GM21576 (cell line): ENCODE measurements around the gene DDOST.
"Not testable (repeated sequence)": the region's sequence is repeated elsewhere in the genome, so short reads cannot be mapped to it uniquely, and the experiment has no call there.

Experiments
- ATAC-seq: cut with Tn5 transposase; IDR thresholded peaks from one replicate; pipeline ENCODE4 v1.9.1; 2021; ENCODE audit warnings: mild to moderate bottlenecking, moderate library complexity; ENCODE audit not compliant: unreplicated experiment

Gene DDOST

DNA sequence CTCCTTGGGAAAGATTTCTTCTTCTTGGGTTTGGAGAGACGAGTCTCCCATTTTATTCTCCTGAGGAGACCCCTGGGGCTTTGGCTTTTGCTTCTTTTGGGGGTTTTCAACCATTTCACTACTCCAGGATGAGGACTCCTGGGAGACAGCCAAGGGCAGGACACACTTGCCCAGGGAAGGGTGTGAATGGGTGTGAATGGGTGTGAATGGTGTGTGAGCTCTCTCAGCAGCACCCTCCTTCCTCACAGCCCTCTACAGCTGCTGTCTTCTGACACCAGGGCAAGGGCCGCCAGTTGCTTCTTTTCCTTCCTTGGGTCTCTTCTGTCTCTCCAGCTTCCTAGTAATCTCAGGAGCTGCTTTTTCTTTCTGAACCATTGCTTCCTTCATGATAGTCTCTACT, 32.5 kb upstream of the DDOST start:
- no peak for ATAC-seq

DNA sequence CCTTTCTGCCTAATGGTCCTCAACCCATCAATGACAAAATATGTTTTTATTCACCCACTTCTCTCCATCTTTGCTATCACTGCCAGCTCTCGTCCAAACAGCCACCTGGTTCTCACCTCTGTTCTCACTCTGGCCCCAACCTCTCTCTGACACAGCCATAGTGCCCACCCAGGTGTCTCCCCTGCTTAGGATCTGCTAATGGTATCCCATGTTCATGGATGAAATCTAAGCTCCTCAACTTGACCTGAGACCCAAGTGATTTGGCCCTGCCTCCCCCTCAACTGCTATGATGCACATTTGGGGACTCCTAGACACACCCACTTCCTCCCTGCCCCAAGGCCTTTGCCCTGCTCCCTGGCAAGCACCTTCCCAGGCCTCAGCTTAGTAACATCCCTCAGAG, 30.7 kb upstream of the DDOST start:
- ATAC-seq: no peak

DNA sequence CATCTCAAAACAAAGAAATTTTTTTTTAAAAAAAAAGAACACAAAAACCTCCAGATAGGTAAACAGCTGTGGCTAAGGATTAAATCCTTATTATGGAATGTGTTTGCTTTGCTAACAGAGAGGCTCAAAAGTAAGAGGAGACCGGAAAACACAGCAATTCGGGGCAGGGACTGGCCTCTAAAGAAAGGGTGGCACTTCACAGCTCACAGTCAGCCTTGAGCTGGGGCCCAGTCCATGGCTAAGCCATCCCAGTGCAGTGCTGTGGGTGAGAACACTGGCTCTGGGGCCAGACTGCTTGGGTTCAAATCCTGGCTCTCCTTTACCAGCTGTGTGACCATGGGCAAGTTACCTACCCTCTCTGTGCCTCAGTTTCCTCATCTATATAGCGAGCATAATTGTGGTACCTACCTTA, 28.5 kb upstream of the DDOST start:
- ATAC-seq: no peak

DNA sequence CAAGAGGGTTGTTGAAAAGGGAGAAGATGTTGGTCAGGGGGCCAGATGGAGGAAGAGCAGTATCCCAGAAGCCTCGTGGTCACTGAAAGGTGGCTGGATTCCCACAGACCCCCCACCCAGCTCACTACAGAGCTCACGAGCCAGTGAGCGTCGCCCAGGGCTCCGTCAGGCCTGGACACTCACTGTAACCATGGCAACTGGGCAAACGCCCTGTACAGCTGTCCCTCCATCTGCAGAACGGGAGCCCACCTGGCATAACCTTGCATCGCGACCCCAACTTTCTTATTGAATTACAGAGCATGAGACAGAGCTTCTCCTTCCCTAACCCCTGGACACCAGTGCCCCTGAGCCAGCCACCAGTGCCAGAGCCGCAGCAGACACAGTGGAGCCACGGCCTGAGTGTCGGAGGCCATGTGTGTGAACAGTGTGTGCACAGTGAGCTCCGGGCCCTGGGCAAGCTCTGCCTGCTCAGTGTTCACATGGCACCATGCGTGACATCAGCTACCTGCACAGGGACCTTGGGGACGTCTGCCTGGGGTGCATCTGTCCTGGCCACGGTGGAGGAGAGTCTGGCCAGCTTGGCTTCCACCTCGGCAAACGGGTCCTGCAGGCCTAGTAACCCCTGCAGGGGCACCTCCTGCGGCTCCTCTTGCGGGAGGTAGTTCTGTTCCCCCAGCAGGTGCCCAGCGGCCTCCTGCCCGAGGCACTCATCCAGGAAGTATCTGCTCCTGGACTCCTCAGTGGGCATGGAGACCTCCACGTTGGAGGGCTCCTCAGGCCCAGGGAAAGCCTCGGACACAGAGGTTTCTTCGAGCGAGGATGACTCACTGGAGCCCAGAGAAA, 25.9 kb upstream of the DDOST start:
- ATAC-seq: no peak

DNA sequence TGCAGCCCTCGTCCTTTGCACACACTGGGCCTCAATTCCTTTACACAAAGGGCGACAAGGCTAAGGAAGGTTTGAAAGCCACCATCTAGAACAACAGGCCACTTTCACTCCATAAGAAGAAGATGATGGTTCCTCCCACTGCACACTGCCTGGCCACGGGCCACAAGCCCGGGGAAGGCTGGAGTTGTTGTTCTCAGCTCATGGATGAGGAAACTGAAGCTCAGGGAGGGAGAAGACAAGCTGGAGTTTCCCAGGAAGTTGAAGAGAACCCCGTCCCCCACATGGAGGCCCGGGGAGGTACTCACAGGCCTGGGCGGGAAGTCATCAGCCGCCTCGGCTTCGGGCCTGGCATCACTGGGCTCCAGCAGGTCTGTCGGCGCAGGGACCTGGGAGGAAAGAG, 24.6 kb upstream of the DDOST start:
- no peak for ATAC-seq

DNA sequence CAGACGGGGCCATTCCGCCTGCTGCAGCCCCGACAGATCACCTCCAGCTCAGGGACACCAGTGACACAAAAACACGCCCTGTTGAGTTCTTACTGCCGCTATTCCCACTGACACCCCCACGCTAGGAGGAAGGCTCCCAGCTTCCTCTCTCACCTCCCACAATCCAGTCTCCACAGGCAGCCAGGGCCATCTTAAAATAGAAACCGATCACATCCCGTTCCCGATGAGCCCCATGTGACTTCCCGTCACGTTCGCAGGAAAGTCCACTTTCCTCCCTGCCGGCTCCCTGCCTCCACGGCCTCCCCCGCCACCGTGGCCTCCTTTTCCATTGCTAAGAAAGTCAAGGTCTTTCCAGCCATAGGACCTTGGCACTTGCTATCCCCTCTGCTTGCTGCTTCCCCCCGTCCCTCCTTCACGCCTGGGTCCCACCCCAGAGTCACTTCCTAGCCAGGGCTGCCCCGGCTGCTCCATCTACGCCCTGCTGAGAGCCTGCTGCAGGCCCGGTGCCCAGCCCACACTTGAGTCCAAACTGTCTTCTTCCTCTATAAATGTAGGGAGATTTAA, 24.0 kb upstream of the DDOST start:
- ATAC-seq: no peak

DNA sequence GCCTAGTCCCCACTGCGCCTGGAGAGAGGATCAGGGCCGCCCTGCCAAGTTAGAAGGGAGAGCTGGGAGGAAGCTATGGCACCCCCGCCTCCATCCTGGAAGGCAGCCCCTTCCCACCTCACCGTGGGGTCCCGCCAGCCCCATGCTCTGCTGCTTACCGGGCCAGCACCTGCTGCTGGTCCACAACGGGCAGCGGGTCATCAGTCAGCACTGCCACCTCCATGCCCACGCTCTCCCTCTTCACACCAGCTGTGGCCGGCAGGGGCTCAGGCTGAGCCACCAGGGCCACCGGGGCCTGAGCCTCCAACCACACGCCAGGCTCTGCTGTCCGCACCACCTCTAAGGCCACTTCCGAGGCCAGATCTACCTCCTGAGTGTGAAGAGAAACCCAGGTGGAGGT, 23.5 kb upstream of the DDOST start:
- no peak for ATAC-seq

DNA sequence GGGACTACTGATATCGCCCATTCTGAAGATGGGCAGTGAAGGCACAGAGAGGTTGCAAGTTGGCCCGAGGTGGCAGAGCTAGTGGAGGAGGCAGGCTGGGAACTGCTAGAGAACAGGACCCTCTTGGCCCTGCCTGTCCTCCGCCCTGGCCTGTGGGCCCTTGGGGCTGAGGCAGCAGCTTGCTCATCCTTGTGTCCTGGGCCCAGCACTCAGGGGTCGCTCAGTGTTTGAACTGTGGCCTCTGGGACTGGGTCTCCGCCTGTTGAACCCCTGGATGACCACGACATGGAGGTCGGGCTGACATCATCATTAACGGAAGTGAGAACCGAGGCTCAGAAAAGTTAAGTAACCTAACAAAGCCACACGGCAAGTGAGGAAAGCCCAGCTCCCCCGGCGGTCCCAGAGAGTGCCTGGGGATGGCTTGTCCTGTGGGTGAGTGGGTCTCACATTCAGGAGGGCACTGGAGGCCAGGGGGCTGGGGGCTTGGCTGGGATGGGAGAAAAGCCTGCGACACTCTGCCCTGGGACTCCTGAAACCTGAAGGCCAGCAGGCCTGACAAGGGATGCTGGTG, 23.0 kb upstream of the DDOST start:
- ATAC-seq: no peak

DNA sequence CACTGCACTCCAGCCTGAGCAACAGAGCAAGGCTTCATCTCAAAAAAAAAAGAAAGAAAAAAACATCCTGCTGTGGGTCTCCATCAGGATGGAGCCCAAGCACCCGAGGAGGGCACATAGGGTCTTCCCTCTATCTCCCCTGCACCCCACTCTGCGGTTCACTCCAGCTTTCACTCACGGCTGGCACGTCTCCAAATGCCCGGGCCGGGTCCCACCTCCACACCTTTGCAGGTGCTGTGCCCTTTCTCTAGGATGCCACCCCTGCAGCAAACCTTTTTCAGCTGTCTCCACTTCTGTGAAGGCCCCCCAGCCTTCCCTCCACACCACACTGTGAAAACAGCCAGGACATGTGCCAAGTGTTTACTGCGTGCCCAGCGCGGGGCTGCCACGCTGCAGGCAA, 22.4 kb upstream of the DDOST start:
- no peak for ATAC-seq

DNA sequence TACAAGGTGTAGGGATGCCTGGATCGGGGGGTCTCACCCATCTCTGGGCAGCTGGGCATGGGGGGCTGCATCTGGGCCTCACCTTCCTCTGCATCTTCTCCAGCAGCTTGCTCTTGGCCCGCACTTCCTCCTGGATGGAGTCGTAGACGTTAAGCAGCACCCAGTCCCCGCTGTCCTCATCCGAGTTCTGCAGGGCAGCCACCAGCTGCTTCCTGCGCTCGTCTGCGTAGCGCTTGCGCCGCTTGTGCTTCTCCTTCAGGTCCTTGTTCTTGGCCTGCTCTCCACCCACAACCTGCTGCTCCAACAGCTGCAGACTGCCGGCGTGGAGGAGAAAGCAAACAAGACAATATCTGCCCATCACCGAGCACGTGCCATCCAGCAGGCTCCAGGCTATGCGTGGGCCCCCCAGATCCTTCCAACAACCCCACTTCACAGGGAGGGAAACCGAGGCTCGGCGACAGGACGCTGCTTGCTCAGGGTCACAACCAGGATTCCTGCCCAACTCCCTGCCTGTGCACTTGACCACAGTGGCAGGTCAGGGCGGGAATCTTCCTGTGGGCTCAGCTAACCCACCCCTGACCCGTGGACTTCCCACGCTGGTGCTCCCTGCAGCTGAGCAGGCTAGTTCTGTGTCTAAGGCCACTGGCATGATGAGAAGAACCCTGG, 21.5 kb upstream of the DDOST start:
- no peak for ATAC-seq

DNA sequence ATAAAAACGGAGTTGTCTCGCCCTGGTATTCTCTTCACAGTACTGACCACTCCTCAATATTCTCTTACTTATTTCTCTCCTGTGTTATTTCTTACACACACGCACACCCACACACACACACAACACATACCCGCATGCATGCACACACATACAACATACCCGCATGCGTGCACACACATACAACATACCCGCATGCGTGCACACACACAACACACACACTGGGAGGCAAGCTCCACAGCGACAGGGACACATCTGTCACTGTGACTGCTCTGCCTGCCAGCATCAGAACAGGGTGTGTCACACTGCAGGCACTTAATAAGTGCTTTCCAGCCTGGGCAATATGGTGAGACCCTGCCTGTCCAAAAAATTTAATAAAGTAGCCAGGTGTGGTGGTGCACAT, 20.8 kb upstream of the DDOST start:
- ATAC-seq: no peak

DNA sequence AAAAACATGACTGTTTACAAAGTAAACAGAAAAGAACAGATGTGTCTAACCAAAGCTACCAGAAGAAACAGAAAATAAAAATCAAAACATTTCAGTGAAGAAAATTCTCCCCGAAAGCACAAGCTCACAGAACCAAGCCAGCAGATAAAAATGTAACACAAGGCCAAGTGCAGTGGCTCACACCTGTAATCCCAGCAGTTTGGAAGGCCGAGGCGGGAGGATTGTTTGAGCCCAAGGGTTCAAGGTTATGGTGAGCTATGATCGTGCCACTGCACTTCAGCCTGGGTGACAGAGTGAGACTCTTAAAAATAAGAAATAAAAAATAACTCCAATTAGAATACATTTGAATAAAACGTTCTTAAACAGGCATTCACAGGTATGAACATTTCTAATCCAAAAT, 19.1 kb upstream of the DDOST start:
- ATAC-seq: no peak

DNA sequence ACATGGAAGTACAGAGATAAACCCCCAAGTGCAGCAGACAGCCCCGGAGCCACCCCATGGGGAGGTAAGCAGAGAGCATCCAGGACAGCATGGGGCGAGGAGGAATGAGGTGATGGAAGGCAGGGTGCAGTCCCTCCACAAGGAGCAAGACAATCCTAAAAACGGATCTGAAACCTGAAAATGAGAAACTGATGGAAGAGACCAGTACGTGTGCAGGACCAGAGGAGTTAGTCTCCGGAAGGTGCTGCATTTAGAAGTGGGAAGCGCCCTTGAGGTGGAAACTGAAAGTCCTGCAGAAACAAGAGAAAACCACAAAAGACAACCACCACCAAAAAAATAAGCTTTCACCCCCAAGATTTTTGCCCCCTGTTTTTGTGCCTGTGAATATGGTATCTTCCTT, 17.4 kb upstream of the DDOST start:
- ATAC-seq: no peak

DNA sequence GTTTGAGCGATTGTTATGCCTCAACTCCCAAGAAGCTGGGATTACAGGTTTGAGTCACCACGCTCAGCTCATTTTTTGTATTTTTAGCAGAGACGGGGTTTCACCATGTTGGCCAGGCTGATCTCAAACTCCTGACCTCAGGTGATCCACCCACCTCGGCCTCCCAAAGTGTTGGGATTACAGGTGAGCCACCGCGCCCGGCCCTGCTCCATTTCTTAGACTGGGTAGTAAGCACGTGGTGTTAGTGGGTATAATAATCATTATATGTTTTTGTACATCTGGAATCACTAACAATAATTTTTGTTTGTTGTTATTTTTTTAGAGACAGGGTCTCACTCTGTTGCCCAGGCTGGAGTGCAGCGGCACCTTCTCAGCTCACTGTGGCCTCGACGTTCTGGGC, 12.5 kb upstream of the DDOST start:
- not testable (repeated sequence) for ATAC-seq

DNA sequence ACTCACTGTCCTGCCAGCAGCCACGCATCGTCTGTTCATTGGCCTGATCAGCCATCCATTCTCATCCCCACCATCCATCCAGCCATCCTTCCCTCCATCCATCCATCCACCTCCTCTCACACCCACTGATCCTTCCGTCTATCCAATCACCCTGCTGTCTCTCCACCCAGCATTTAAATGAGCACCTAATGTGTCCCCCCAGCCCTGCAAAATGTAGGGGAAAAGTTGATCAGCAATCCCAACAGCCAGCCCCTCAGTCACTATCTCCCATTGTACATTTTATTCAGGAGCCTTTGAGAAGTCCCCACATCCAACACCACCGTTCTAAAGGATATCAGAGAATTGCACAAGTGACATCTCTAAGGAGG, 11.1 kb upstream of the DDOST start:
- ATAC-seq: no peak

DNA sequence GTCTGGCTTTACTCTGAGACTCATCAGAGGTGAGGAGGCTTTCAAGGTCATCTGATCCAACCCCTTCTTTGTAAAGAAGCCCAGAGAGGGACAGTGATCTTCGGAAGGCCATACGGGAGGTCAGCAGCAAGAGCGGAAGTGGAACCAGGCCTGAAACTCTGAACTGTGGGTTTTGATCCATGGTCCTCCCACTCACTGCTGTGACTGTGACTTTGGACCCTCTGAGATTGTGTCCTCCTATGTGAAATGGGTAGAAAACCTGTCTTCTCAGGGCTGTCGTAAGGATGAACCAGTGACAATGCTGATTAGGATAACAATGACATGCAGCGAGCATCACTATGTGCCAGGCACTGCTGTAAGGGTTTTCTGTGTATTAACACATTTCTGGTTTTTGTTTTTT, 9.8 kb upstream of the DDOST start:
- ATAC-seq: no peak

DNA sequence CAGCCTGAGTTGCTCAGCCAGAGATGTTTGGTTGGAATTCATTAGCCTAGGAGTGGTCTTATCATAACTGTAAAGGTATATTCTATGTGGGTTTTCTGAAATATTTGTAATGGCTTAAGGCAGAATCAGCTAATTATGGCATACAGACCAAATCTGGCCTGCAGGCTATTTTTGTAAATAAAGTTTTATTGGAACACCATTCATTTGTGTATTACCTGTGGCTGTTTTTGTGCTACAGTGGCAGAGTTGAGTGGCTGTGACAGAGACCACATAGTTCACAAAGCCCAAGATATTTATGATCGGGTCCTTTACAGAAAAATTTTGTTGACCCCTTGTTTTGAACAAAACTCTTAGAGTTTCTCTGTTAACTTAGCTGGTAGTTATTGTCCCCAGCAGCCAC, 7.4 kb upstream of the DDOST start:
- no peak for ATAC-seq

DNA sequence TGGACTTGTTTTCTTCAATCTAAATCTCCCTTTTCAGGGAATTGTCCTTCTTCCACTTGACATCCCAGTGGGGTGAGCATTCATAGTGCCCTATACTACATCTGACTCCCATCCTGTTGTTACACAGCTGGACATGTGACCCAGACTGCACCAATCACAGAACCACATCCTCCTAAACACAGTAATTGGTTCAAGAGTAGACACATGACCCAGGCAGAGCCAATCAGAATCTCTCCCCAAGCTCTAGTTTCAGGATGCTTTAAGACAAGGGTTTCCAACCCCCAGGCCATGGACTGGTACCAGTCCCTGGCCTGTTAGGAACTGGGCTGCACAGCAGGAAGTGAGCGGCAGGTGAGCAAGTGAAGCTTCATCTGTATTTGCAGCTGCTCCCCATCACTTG, 5.6 kb upstream of the DDOST start:
- ATAC-seq: no peak

DNA sequence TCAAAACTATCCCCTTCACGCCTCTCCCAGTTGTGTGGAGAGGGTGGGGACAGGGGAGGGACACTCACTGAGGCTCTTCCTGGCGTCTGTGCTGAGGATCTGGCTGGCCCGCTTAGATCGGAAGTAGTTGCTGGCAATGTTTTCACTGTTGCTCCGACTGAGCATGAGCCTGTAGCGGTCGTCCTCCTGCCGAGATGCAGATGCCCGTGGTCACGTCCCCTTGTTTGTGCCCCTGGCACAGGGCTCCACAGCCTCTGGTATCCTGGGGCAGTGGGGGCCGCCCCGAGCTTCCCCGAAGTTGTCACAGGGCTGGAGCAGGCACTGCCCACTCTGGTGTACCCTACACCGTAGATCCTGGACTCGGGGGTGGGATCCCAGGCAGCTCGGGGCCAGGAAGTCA, 5.0 kb upstream of the DDOST start:
- no peak for ATAC-seq

DNA sequence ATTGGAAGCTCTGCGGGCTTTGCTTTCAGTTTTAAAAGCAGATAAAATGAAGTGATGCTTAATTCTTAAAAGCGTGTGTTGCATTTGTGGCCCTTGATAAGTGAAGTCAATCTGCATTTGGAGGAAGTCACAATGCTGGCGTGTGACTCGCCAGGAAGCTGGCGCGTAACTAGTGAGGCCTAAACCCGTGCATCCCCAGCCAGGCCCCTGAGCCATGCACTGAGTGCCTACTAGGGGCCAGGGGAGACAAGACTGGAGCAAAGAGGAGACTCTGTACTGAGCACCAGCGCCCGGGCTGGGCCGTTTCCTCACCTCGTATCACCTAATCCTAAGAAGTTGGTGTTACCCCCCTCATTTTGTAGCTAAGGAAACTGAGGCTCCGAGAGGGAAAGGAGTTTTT, 4.6 kb upstream of the DDOST start:
- ATAC-seq: no peak

DNA sequence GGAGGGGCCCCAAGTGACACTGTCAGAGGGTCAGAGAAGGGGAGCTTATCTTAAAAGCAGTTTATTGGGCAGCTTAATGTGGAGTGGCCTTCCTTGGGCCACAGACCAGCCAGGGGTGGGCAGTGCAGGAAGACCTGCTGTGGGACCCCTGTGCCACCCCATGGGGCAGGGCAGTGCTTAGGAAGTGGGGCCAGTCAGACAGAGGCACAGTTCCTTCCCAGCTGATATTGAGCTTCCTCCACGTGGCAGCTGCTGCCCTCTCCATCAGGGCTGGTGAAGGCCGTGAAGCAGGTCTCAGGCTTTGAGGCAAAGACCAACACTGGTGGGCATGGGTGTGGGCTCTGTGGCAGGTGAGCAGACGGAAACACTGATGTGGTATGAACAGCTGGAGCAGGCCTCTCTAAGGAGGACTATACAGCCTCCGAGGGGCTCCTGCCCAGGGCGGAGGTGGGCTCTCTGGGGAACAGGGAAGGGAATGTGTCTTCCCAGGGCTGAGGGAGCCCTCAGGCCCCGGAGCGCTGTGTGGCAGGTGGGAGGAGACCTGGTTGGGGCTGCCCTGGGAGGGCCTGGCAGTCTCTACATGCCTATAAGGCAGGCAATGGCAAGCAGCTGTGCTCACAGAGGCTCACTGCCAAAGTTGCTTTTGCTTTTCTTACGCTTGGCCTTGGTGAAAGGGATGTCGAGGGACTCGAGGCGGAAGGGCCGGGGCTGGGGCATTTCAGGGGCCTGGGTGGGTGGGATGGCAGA, 3.0 kb upstream of the DDOST start:
- no peak for ATAC-seq
